NCI-H446 treated with DMSO at 0.1 percent for 48 hours (cell line): Measurements from ENCODE around the gene LGI1.
"Not testable (repeated sequence)": the region's sequence is repeated elsewhere in the genome, so short reads cannot be mapped to it uniquely, and the experiment has no call there.

Source experiments
- DNase-seq: peaks from one replicate; lab custom pipeline; 2025; lab: John Stamatoyannopoulos, UW

The LGI1 gene

GRCh38 chr10:93807371-93807770 lies 49.6 kb downstream of the LGI1 start:
- no peak for DNase-seq

DNA sequence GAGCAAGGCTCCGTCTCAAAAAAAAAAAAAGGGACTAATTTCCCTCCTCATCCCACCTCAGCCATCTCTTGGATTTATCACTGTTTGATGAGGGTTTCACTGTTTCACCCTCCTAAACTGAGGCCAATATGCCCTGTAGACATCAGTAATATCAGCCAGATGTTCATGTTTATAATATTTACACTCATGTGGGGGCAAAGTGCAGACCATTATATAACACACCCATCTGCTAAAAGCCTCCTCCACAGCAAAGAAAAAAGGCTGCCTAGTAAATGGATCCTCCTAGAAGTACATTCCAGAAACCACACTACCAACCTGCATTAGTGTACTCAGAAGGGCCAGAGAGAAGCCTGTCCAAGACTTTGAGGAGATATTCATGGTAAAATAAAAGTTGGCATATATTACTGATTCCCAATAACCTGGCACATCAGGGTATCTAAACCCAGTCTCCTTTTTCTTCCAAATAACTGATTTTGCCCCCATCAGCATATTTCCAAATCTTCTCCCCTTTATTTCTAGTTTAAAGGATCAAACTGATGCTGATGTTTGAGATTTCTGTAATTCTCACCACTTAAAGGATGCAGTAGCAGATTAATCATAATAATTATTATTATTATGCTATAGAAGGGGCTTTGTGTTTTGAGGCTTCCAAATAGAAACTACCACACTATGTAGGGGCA lies 55.1 kb downstream of the LGI1 start:
- DNase-seq: no peak

DNA sequence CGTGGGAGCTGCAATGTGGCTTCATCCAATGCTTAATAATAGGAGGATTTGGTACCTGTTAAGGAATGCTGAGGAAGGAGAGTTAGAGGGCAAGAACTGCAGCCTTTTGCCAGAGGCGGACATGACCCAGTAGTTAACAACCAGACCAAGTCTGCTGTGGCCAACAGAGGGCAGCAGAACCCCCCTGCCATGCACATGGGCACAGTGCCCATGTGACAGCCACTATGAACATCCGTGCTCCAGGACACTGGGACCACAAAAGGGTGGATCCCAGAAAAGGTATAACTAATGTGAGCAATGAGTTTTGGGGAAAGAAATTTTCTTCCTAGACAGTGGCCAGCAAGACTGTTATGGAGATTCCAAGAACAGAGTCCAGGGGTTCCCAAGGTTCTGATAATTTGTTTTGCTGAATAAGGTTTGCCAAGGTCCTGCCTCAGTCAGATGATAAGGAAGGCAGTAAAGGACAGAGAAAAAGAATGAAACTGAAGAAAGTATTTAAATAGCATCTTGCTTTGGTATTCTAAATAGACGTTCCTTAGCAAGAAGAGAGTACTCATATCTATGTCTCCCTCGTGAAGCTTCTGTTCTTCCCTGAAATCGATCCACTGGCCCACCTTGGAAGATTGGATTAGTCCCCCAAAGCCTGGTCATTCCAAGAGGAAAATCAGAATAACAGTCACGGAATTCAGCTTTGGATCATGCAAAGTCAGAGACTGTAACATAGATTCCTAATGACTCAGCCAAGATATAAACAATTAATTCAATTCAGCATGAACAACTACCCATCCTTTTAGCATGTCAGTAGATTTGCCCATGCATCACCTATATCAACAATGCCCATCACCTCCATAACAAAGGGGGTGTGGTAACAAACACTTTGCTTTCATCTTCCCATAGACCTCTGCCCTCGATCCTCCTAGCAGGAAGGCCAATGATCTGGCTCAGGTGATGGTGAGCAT lies 56.0 kb downstream of the LGI1 start:
- DNase-seq: no peak

GRCh38 chr10:93815304-93816096 lies 57.8 kb downstream of the LGI1 start:
- DNase-seq: no peak

- no peak for DNase-seq
Observed at GRCh38 chr10:93816123-93816747, 58.5 kb downstream of the LGI1 start.

GRCh38 chr10:93818086-93818485 lies 60.4 kb downstream of the LGI1 start:
- DNase-seq: peak; percentile 69

GRCh38 chr10:93819520-93819919 lies 61.8 kb downstream of the LGI1 start:
- no peak for DNase-seq

GRCh38 chr10:93820434-93820833 lies 62.7 kb downstream of the LGI1 start:
- no peak for DNase-seq

DNA sequence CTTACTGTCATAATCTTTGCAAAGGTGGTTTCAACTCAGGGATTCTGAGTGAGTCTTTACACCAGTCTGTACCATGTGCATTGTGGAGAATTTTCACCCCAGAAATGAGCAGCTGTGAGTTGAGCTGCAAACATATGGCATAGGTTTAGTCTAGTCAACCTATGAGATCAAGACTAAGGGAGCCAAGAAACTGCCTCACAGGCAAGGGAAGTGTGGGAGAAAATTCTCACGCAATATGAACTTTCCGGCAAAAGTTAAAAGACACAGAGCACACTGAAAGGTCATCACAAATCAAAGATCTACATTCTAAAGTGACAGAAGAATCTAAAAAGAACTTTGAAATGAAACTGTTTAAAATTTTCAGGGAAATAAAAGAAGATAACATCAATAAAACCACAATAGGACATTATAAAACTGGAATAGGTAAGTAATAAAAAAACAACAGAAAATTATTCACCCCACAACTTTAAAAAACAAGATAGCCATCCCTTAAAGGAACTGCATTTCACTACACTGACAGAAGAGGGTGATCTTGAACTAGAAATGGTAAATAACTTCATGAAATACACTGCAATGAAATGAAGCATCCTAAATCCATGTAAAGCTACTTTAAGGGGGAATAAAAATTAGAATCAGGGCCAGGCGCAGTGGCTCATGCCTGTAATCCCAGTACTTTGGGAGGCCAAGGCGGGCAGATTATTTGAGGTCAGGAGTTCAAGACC lies 63.5 kb downstream of the LGI1 start:
- DNase-seq: peak; percentile 13

- no peak for DNase-seq
Observed at GRCh38 chr10:93826355-93826754, 68.6 kb downstream of the LGI1 start.

DNA sequence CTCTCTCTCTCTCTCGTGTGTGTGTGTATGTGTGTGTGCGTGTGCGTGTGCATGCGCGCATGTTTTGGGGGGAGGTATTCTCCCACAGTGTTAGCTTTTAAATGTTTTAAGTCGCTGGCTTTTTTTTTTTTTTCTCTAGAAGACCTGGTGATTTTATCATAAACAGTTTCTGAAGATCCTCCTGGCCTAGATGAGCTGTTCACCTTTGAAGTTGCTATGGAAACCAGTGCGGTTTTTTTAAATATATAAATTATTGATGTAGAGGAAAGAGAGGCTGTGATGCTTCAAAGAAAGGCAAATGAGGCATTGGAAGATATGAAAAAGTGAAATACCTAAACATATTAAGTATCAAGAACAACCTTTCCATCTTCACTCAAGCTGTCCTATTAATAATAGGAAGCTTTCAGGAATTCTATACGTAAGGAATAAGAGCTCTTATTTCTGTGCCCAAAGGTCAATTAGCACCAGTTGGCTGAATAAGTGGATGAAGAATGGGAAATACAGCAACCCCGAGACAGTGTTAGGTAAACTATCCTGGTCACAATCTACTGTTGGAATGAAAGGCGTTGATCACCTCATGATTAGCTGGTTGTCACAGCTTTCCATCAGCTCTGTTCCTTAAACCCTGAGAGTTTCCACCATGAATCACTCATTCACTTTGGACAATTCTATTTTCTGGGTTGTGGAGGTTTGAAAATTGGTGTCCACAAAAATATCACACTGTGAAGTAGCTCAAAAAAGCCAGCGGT lies 69.5 kb downstream of the LGI1 start:
- no peak for DNase-seq

- not testable (repeated sequence) for DNase-seq
Observed at GRCh38 chr10:93831065-93831464, 73.3 kb downstream of the LGI1 start.

- no peak for DNase-seq
Observed at GRCh38 chr10:93835770-93836169, 78.0 kb downstream of the LGI1 start.

DNA sequence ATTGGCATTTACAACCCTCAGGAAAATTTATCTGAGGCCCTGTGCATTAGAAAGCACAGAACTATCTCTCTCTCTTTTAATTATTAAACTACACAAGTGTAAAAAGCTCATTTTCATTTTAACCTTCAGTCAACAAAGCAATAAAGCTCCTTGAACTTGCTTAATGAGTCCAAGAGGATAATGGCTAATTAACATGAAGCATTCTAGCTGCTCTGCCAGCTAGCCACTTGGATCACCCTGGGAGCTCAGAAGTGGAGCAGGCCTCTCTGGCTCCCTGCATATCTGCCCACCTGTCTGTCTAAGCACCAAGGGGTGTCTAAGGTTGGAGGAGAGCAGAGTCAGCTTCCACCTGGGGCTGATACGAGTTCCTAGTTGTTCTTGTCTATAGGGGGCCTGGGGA lies 80.1 kb downstream of the LGI1 start:
- DNase-seq: no peak

- no peak for DNase-seq
Observed at GRCh38 chr10:93838278-93838677, 80.5 kb downstream of the LGI1 start.

- DNase-seq: no peak
Observed at GRCh38 chr10:93841961-93842360, 84.2 kb downstream of the LGI1 start.

- no peak for DNase-seq
Observed at GRCh38 chr10:93844979-93845626, 87.4 kb downstream of the LGI1 start.
